ENCODE data around the gene MARK3. TPM values are rescaled to one million over a fixed set of nuclear protein-coding genes. Genes with fewer than 3 reads are reported as not detected.
A peak's percentile ranks its signal among the peaks of the same experiment; 100 is the strongest.

The MARK3 gene
- total RNA-seq, 1 experiment from 2014 or later = 81.9 TPM

- Histone ChIP-seq H2AK5ac (ENCODE audit: insufficient read length, low read length) (no peak overlapping the region), H2BK120ac (ENCODE audit: low read depth, low read length, poor library complexity, severe bottlenecking) (no peak overlapping the region), H4K20me1 (ENCODE audit: control insufficient read depth, insufficient read depth, insufficient read length) (peaks cover 2% of the 10 kb centered on the region), H3K4ac (ENCODE audit: low read depth, low read length) (no peak overlapping the region), H3K56ac (ENCODE audit: insufficient read length, low read depth, low read length) (no peak overlapping the region), H3K23ac (ENCODE audit: insufficient read length, low read depth, low read length) (no peak overlapping the region), H2BK20ac (ENCODE audit: low read depth, low read length, poor library complexity, severe bottlenecking) (no peak overlapping the region), H3K23me2 (ENCODE audit: insufficient read length, low read depth, low read length, poor library complexity, severe bottlenecking) (no peaks in the 10 kb centered on the region), H3K79me1 (ENCODE audit: insufficient read depth, low read depth, low read length, poor library complexity, severe bottlenecking) (no peaks in the 10 kb centered on the region), H3K14ac (ENCODE audit: insufficient read depth, low read length) (no peak overlapping the region), H2BK12ac (ENCODE audit: insufficient read length, low read depth, low read length) (no peak overlapping the region), H2BK15ac (ENCODE audit: low read depth, low read length) (no peak overlapping the region), H3K27me3 (ENCODE audit: insufficient read depth, low read length) (no peaks in the 10 kb centered on the region), H4K8ac (replicated peaks; ENCODE audit: insufficient read length, low read depth, low read length) (no peak overlapping the region), H3K27ac (ENCODE audit: insufficient read length, low read depth, low read length) (no peak overlapping the region), H2BK5ac (ENCODE audit: insufficient read length, low read length) (no peak overlapping the region), H4K91ac (ENCODE audit: insufficient read length, low read depth, low read length) (no peak overlapping the region), H3K4me2 (ENCODE audit: insufficient read depth, insufficient read length, low read length) (no peak overlapping the region), H3K4me1 (ENCODE audit: insufficient read depth, low read length) (no peaks in the 10 kb centered on the region; the same call in 1 of the 2 replicates), H3K9ac (ENCODE audit: extremely low read depth, insufficient read length, low read length) (no peak overlapping the region), H3K79me2 (ENCODE audit: insufficient read depth, low read length) (peaks cover 2% of the 10 kb centered on the region; the same call in 1 of the 2 replicates), H3T11ph (ENCODE audit: low read length) (no peak overlapping the region), H3K9me3 (ENCODE audit: control insufficient read depth, low read depth, low read length) (no peaks in the 10 kb centered on the region), H3K18ac (ENCODE audit: insufficient read length, low read depth, low read length) (no peak overlapping the region), H2AFZ (ENCODE audit: low read length) (no peak overlapping the region), H4K5ac (ENCODE audit: insufficient read length, low read depth, low read length) (no peak overlapping the region)
- no peak for TF ChIP-seq CTCF (conservative IDR thresholded peaks at IDR 0.05)
- DNase-seq = no peak
- Mint-ChIP-seq H3K9me3 (no peaks in the 10 kb centered on the region), H3K4me3 (no peak overlapping the region), H3K27me3 (ENCODE audit: low read depth) (no peaks in the 10 kb centered on the region), H3K4me1 (peaks cover 22 to 23% of the 10 kb centered on the region in 2 experiments), H3K36me3 (ENCODE audit: insufficient read depth in 1 of 3, low read depth in 3 of 3) (peaks cover 13 to 20% (median 18%) of the 10 kb centered on the region in 3 experiments; a peak in 6 of 7 replicates), H3K27ac (peak overlapping the region in 1 of 3 experiments; percentile 42; a peak in 2 of 7 replicates)
- WGBS (ENCODE audit: extremely low coverage, insufficient read length, low lambda C conversion rate) = no CpG with 5 or more reads among the region's 2 CpGs
These were observed 31.7 kb downstream of the MARK3 start for GRCh38 chr14:103416916-103417315.

Data from H9 (cell line).